Lower lobe of right lung (tissue), 2 donors: ENCODE results near the gene PARP15. TPM values are rescaled to one million over a fixed set of nuclear protein-coding genes. Genes with fewer than 3 reads are reported as not detected.

Experiments used
- ATAC-seq, 2 donors: fragments of 200-7000 bp; cut with Tn5 transposase; one replicate each; pipeline ENCODE4 v1.9.1; 2020 to 2022; ENCODE audit warnings: mild to moderate bottlenecking in 2 of 2, moderate library complexity in 2 of 2
- DNase-seq: peaks from one replicate; pipeline ENCODE4 v3.0.0-alpha.2; 2020
- H3K27ac ChIP-seq: fragments of 200-600 bp; one replicate; pipeline ENCODE4 v1.8.0; 2022
- H3K27me3 ChIP-seq: fragments of 200-600 bp; one replicate; pipeline ENCODE4 v1.8.0; 2022; ENCODE audit warnings: low read depth
- H3K36me3 ChIP-seq: fragments of 200-600 bp; one replicate; pipeline ENCODE4 v1.8.0; 2022; ENCODE audit warnings: mild to moderate bottlenecking
- H3K4me1 ChIP-seq: fragments of 200-600 bp; one replicate; pipeline ENCODE4 v1.8.0; 2022
- H3K4me3 ChIP-seq: fragments of 200-600 bp; one replicate; pipeline ENCODE4 v1.8.0; 2022; ENCODE audit warnings: mild to moderate bottlenecking
- H3K9me3 ChIP-seq: fragments of 200-600 bp; one replicate; pipeline ENCODE4 v1.8.0; 2022
- intact Hi-C: fragments of 100-400 bp; cut with DNase I; formaldehyde crosslinking; loops from one replicate; pipeline ENCODE4 v1.11.0; 2022
- total RNA-seq: library from RNA; stranded (reverse); fragmentation: NEBNext Ultra II Directional; extraction: Animal tissue kit (Norgen Biotek cat#: 25700); gene quantifications from one replicate; pipeline ENCODE4 v1.2.1, GENCODE V29; 2021
- TF ChIP-seq, protein P1 (sequence below): fragments of 200-600 bp; IDR thresholded peaks from one replicate; pipeline ENCODE4 v1.8.0; 2022; ENCODE audit warnings: antibody characterized with exemption, mild to moderate bottlenecking
- donor health status: DM: no; HTN: yes; CAD: no; lungs with severe emphysema.

PARP15 gene
- total RNA-seq, 1 donor from 2014 or later: 11.4 TPM

DNA sequence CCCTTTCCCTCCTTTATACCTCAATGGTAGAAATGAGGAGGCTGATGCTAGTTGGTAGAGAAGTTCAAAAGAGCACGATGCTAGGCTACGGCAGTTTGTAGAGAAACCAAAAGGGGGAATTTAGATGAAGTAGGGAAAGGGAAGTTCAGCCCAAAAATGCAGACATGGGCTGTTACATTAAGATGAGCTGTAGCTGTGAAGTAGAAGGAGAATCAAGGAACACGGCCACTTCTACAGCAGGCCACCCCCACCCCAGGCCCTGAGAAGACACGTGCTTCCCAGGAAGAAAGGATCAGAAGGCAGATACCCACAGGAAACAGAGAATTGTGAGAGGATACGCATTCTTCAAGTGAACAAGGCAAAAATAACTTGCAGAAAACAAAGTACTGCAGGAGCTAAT is 101.1 kb downstream of the PARP15 start:
- TF ChIP-seq, protein P1, sequence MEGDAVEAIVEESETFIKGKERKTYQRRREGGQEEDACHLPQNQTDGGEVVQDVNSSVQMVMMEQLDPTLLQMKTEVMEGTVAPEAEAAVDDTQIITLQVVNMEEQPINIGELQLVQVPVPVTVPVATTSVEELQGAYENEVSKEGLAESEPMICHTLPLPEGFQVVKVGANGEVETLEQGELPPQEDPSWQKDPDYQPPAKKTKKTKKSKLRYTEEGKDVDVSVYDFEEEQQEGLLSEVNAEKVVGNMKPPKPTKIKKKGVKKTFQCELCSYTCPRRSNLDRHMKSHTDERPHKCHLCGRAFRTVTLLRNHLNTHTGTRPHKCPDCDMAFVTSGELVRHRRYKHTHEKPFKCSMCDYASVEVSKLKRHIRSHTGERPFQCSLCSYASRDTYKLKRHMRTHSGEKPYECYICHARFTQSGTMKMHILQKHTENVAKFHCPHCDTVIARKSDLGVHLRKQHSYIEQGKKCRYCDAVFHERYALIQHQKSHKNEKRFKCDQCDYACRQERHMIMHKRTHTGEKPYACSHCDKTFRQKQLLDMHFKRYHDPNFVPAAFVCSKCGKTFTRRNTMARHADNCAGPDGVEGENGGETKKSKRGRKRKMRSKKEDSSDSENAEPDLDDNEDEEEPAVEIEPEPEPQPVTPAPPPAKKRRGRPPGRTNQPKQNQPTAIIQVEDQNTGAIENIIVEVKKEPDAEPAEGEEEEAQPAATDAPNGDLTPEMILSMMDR: no peak
- Histone ChIP-seq H3K36me3 (no peaks in the 10 kb centered on the region), H3K4me1 (peaks cover 36% of the 10 kb centered on the region), H3K9me3 (peaks cover 4% of the 10 kb centered on the region), H3K27ac (peak overlapping the region; percentile 95), H3K4me3 (peak overlapping the region; percentile 87), H3K27me3 (no peaks in the 10 kb centered on the region)
- ATAC-seq (no peak), DNase-seq (no peak)
- intact Hi-C loops: loop anchor here (10.0 kb wide), 1 partner anchor 114 kb away; the partner anchor contains the start of genes DTX3L and PARP9

DNA sequence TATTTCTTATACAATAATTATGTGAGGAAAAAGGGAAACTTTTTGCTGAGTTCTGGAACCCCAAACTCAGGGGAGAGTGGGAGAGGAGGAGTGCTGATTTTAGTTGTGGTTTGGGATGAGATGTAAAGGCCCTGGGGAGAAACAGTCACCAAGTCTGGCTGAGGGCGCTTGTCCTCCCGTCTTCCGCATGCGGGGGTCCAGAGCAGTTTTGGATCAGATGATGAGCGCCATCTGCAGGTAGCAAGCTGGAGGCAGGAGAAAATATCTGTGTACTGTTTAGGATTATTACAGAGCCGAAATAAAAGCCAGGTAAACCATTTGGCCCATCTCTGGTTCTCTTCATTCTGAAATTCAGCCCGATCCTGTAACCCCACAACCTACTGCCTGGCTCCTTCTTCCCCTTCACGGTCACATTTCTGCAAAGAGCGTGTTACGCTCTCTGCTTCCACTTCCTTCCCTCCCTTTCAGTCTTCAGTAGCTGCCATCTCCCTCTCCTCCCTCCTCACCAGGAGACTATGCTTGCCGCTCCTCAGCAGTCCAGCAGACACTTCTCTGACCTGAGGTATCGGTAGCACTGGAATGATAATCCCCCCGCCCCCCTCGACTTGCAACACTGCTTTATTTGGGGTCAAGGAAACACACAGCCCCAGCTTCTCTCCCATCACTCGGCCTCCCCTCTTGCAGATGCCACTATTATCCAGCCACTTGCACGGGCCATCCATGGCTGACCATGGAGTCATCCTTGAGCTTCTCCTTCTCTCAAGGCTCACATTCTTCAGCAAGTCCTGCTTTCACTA is 101.8 kb downstream of the PARP15 start:
- TF ChIP-seq, protein P1: peak; percentile 79
- Histone ChIP-seq H3K9me3 (peaks cover 4% of the 10 kb centered on the region), H3K27ac (peak overlapping the region; percentile 95), H3K4me3 (peak overlapping the region; percentile 87), H3K27me3 (no peaks in the 10 kb centered on the region), H3K4me1 (peaks cover 44% of the 10 kb centered on the region), H3K36me3 (no peaks in the 10 kb centered on the region)
- ATAC-seq: peak; percentile 74 to 82
- intact Hi-C loops: loop anchor here (10.0 kb wide), 1 partner anchor 114 kb away; the partner anchor contains the start of genes DTX3L and PARP9
- DNase-seq: peak; percentile 82

- Histone ChIP-seq H3K9me3 (peaks cover 4% of the 10 kb centered on the region), H3K27ac (peak overlapping the region; percentile 95), H3K36me3 (no peaks in the 10 kb centered on the region), H3K4me1 (peaks cover 49% of the 10 kb centered on the region), H3K27me3 (no peaks in the 10 kb centered on the region), H3K4me3 (peak overlapping the region; percentile 87)
- ATAC-seq (peak; percentile 47 to 49), DNase-seq (no peak)
- TF ChIP-seq, protein P1: no peak
- intact Hi-C loops: loop anchor here (10.0 kb wide), 1 partner anchor 115 kb away; the partner anchor contains the start of genes DTX3L and PARP9
Measured at GRCh38 chr3:122679882-122680474, 102.5 kb downstream of the PARP15 start.

DNA sequence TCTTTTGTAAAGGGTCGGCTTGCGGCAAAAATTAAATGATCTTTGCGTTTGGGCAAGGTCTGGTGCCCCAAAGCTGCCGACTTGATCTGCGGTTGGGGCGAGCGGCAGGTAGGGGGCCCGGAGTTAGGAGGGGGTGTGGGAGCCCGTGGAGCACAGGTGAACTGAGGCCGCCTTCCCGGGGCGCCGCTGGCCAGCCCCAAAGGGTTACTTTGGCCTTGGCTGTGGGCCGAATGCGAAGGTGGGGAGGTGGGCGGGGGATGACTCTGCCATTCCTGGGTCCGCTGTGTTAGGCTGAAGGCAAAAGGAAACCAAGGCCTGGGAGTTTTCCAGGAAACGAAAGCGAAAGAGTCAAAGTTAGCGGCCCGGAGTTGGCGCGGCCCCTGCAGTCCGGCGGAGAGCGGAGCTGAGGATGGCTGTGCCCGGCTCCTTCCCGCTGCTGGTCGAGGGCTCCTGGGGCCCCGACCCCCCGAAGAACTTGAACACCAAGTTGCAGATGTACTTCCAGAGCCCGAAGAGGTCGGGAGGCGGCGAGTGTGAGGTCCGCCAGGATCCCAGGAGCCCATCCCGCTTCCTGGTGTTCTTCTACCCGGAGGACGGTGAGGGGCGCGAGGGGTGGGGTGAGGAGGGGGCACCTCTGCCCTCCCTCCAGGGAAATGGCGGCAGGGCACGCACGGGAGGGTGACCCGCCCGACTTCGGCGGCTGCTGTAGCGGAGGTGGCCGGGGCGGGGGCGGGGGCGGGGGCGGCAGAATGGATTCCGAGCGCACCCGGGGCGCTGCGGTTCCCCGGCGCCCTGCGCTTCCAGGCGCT is 103.2 kb downstream of the PARP15 start, which contains the start of gene PARP14:
Gene PARP14, plus strand, starts transcription at position 365 of the 809 bp plus-strand sequence. Its CDS starts 45 bp downstream, at position 410.
- ATAC-seq (peak; percentile 86 to 88), DNase-seq (peak; percentile 81)
- H3K27ac ChIP-seq: peak within 1 kb of the TSS; percentile 95
- peaks cover 4% of the 10 kb centered on the region for H3K9me3 ChIP-seq
- intact Hi-C loops: no loop called here
- peak within 1 kb of the TSS; percentile 87 for H3K4me3 ChIP-seq
- no peaks in the 10 kb centered on the region for H3K27me3 ChIP-seq
- peaks cover 53% of the 10 kb centered on the region for H3K4me1 ChIP-seq
- TF ChIP-seq, protein P1: no peak
- no peaks in the 10 kb centered on the region for H3K36me3 ChIP-seq
